Measurements from ENCODE around the gene RTL1. TPM values are rescaled to one million over a fixed set of nuclear protein-coding genes. Genes with fewer than 3 reads are reported as not detected.

The RTL1 gene
- total and polyA plus RNA-seq, 2 of the 13 experiments (the other 11 are each of a cell fraction or from before 2014, with no cell fraction given) = not detected

DNA sequence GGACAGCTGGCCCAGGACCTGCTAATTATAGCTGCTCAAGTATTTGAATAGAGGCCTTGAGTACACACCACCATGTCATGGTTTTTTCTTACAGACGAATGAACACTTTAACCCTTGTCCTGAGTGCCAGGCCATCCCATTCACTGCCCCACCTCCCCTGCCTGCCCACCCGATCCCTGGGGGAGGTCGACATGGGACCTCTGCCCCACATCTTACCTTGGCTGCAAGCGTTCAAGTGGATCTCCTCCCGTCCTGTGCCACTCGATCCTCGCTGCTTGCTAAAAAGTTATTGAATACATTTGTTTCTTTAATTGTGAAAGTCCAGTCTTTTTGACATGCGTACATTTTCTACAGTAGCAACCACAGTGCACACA lies 10.3 kb downstream of the RTL1 start (continued):
- TF ChIP-seq HDAC2 (CRISPR knock-in tag; IDR thresholded peaks at IDR 0.05) (no peak), TBP (CRISPR knock-in tag; IDR thresholded peaks at IDR 0.05) (no peak), EP300 (IDR thresholded peaks at IDR 0.05; ENCODE audit: low read depth in 2 of 2, low read length in 2 of 2) (no peak), EP300 (CRISPR knock-in tag; IDR thresholded peaks at IDR 0.05; ENCODE audit: borderline replicate concordance) (0 out of 2 replicates have a peak, but pooled peaks have one; percentile 17), ZNF766 (CRISPR knock-in tag; IDR thresholded peaks at IDR 0.05; ENCODE audit: borderline replicate concordance) (no peak), KDM5B (CRISPR knock-in tag; IDR thresholded peaks at IDR 0.05; ENCODE audit: borderline replicate concordance) (no peak), SAFB2 (CRISPR knock-in tag; IDR thresholded peaks at IDR 0.05; ENCODE audit: borderline replicate concordance, low read depth) (no peak), BCL6 (CRISPR knock-in tag; IDR thresholded peaks at IDR 0.05) (0 out of 2 replicates have a peak, but pooled peaks have one; percentile 16), MEF2D (CRISPR knock-in tag; IDR thresholded peaks at IDR 0.05) (peak; percentile 57; the same call in 1 of the 2 replicates), ZNF207 (IDR thresholded peaks at IDR 0.05; ENCODE audit: borderline replicate concordance) (no peak)
- TF ChIP-seq, protein P1, sequence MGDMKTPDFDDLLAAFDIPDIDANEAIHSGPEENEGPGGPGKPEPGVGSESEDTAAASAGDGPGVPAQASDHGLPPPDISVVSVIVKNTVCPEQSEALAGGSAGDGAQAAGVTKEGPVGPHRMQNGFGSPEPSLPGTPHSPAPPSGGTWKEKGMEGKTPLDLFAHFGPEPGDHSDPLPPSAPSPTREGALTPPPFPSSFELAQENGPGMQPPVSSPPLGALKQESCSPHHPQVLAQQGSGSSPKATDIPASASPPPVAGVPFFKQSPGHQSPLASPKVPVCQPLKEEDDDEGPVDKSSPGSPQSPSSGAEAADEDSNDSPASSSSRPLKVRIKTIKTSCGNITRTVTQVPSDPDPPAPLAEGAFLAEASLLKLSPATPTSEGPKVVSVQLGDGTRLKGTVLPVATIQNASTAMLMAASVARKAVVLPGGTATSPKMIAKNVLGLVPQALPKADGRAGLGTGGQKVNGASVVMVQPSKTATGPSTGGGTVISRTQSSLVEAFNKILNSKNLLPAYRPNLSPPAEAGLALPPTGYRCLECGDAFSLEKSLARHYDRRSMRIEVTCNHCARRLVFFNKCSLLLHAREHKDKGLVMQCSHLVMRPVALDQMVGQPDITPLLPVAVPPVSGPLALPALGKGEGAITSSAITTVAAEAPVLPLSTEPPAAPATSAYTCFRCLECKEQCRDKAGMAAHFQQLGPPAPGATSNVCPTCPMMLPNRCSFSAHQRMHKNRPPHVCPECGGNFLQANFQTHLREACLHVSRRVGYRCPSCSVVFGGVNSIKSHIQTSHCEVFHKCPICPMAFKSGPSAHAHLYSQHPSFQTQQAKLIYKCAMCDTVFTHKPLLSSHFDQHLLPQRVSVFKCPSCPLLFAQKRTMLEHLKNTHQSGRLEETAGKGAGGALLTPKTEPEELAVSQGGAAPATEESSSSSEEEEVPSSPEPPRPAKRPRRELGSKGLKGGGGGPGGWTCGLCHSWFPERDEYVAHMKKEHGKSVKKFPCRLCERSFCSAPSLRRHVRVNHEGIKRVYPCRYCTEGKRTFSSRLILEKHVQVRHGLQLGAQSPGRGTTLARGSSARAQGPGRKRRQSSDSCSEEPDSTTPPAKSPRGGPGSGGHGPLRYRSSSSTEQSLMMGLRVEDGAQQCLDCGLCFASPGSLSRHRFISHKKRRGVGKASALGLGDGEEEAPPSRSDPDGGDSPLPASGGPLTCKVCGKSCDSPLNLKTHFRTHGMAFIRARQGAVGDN (CRISPR knock-in tag; IDR thresholded peaks at IDR 0.05) = peak; percentile 25; the same call in 1 of the 2 replicates
- TF ChIP-seq, protein P2, sequence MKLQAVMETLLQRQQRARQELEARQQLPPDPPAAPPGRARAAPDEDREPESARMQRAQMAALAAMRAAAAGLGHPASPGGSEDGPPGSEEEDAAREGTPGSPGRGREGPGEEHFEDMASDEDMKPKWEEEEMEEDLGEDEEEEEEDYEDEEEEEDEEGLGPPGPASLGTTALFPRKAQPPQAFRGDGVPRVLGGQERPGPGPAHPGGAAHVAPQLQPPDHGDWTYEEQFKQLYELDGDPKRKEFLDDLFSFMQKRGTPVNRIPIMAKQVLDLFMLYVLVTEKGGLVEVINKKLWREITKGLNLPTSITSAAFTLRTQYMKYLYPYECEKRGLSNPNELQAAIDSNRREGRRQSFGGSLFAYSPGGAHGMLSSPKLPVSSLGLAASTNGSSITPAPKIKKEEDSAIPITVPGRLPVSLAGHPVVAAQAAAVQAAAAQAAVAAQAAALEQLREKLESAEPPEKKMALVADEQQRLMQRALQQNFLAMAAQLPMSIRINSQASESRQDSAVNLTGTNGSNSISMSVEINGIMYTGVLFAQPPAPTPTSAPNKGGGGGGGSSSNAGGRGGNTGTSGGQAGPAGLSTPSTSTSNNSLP (IDR thresholded peaks at IDR 0.05; ENCODE audit: low read depth, low read length) = no peak
